Glutamatergic neuron (in vitro differentiated cells): Measurements from ENCODE around the gene PASK. TPM values are rescaled to one million over a fixed set of nuclear protein-coding genes. Genes with fewer than 3 reads are reported as not detected.

Source experiments
- DNase-seq: peaks from one replicate; pipeline ENCODE4 v3.0.0; 2022
- H3K27ac Mint-ChIP-seq: one replicate; pipeline ENCODE4 v1.8.0; 2020; ENCODE audit warnings: mild to moderate bottlenecking, mixed read lengths, inconsistent platforms; ENCODE audit not compliant: unreplicated experiment
- H3K27me3 Mint-ChIP-seq: one replicate; pipeline ENCODE4 v1.8.0; 2020; ENCODE audit warnings: mild to moderate bottlenecking, moderate library complexity, mixed read lengths, inconsistent platforms; ENCODE audit not compliant: unreplicated experiment
- H3K36me3 Mint-ChIP-seq: one replicate; pipeline ENCODE4 v1.8.0; 2020; ENCODE audit warnings: mild to moderate bottlenecking, mixed read lengths, inconsistent platforms; ENCODE audit not compliant: unreplicated experiment
- H3K4me1 Mint-ChIP-seq: one replicate; pipeline ENCODE4 v1.8.0; 2020; ENCODE audit warnings: mild to moderate bottlenecking, low read depth, mixed read lengths, inconsistent platforms; ENCODE audit not compliant: unreplicated experiment
- H3K4me3 Mint-ChIP-seq: one replicate; pipeline ENCODE4 v1.8.0; 2020; ENCODE audit warnings: mild to moderate bottlenecking, mixed read lengths, inconsistent platforms; ENCODE audit not compliant: unreplicated experiment
- H3K9me3 Mint-ChIP-seq: one replicate; pipeline ENCODE4 v1.8.0; 2020; ENCODE audit warnings: mild to moderate bottlenecking, moderate library complexity, mixed read lengths, inconsistent platforms; ENCODE audit not compliant: unreplicated experiment
- total RNA-seq: library from RNA; stranded (reverse); fragmentation: NEBNext Ultra II Directional; extraction: Animal tissue kit (Norgen Biotek cat#: 25700); gene quantifications from one replicate; pipeline ENCODE4 v1.2.1, GENCODE V29; 2021; ENCODE audit not compliant: unreplicated experiment
- TF ChIP-seq, protein P1 (sequence below): fragments of 200-600 bp; sonication (generic); IDR thresholded peaks from one replicate; pipeline ENCODE4 v1.5.0; 2021; ENCODE audit not compliant: partially characterized antibody, unreplicated experiment

PASK gene
- total RNA-seq, 1 donor from 2014 or later: 24.4 TPM

DNA sequence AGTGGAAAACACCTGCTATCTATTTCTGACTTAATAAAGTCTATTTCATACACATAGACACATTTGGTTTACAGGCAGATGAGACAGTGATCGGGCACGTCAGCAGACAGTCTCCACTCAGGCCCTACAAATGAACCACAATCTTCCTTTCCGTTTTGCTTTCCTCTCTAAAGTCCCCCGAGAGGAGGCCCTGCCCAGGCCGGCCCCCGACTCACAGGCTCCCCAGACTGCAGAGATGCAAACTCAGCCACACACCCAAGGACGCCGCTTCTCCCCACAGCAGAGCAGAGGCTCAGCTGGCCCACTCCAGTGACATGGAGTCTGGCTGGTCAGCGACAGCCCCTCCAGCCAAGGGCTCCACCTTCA is 37.8 kb downstream of the PASK start:
- DNase-seq: no peak
- TF ChIP-seq, protein P1, sequence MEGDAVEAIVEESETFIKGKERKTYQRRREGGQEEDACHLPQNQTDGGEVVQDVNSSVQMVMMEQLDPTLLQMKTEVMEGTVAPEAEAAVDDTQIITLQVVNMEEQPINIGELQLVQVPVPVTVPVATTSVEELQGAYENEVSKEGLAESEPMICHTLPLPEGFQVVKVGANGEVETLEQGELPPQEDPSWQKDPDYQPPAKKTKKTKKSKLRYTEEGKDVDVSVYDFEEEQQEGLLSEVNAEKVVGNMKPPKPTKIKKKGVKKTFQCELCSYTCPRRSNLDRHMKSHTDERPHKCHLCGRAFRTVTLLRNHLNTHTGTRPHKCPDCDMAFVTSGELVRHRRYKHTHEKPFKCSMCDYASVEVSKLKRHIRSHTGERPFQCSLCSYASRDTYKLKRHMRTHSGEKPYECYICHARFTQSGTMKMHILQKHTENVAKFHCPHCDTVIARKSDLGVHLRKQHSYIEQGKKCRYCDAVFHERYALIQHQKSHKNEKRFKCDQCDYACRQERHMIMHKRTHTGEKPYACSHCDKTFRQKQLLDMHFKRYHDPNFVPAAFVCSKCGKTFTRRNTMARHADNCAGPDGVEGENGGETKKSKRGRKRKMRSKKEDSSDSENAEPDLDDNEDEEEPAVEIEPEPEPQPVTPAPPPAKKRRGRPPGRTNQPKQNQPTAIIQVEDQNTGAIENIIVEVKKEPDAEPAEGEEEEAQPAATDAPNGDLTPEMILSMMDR: no peak
- Mint-ChIP-seq H3K9me3 (peaks cover 4% of the 10 kb centered on the region), H3K4me3 (no peak overlapping the region), H3K36me3 (no peaks in the 10 kb centered on the region), H3K4me1 (peaks cover 11% of the 10 kb centered on the region), H3K27ac (no peak overlapping the region), H3K27me3 (peaks cover 5% of the 10 kb centered on the region)

- Mint-ChIP-seq H3K4me3 (no peak overlapping the region), H3K27me3 (peaks cover 5% of the 10 kb centered on the region), H3K36me3 (no peaks in the 10 kb centered on the region), H3K4me1 (peaks cover 16% of the 10 kb centered on the region), H3K27ac (no peak overlapping the region), H3K9me3 (peaks cover 2% of the 10 kb centered on the region)
- DNase-seq: no peak
- TF ChIP-seq, protein P1: no peak
These were observed 38.4 kb downstream of the PASK start for GRCh38 chr2:241110607-241111439.

- H3K27me3 Mint-ChIP-seq: peaks cover 5% of the 10 kb centered on the region
- DNase-seq: no peak
- no peak overlapping the region for H3K4me3 Mint-ChIP-seq
- TF ChIP-seq, protein P1: no peak
- H3K9me3 Mint-ChIP-seq: peaks cover 2% of the 10 kb centered on the region
- no peaks in the 10 kb centered on the region for H3K36me3 Mint-ChIP-seq
- peak overlapping the region; percentile 9 for H3K27ac Mint-ChIP-seq
- H3K4me1 Mint-ChIP-seq: peaks cover 18% of the 10 kb centered on the region
These were observed 39.1 kb downstream of the PASK start for GRCh38 chr2:241110089-241110606.

DNA sequence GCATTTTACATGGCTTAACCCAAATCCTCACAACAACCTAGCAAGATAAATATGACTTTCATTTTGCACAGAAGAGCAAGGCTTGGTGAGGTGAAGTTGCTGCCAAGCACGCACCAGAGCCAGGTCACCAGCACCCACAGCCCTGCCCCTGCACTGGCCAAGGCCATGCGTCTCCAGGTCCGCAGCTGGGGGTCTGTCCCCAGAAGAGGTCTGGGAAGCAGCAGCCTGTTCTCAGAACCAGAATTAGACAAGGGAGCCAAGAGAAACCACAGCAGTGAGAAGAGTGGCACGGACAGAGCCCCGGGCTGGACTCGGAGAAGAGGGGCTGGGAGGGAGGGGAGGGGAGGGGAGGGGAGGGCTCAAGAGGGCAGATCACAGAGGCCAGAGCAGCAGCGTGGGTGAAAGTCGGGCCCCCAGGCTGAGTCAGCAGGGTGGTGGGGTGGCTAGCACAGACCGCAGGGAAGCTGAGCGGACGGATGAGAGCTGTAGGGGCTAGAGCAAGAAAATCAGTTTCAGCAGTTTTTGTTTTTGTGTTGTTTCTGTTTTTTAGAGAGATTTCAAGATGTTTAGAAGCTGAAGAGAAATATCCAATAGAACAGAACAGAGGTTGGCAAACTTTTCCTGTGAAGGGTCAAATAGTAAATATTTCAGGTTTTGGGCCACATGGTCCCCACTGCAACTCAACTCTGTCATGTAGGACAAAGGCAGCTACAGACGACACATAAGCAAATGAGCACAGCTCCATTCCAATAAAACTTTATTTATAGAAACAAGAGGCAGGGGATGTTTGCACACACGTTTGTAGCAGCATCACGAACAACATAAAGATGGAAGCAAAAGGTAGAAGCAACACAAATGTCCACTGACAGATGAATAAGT is 39.8 kb downstream of the PASK start:
- Mint-ChIP-seq H3K4me1 (peaks cover 18% of the 10 kb centered on the region), H3K27me3 (peaks cover 5% of the 10 kb centered on the region), H3K4me3 (no peak overlapping the region), H3K9me3 (peaks cover 2% of the 10 kb centered on the region), H3K36me3 (no peaks in the 10 kb centered on the region), H3K27ac (no peak overlapping the region)
- DNase-seq: no peak
- TF ChIP-seq, protein P1: no peak
